Mesothelial cell of epicardium (in vitro differentiated cells): ENCODE results near the gene STXBP3. TPM values are rescaled to one million over a fixed set of nuclear protein-coding genes. Genes with fewer than 3 reads are reported as not detected.

ENCODE experiments used
- DNase-seq, 2 experiments: peaks; one replicate each; pipeline ENCODE4 v3.0.0; 2021; ENCODE audit warnings: low spot score in 2 of 2; ENCODE audit not compliant: unreplicated experiment in 2 of 2
- H3K27ac Mint-ChIP-seq: 2 replicates; pipeline ENCODE4 v1.8.0; 2021; ENCODE audit warnings: mixed read lengths
- H3K27me3 Mint-ChIP-seq: 2 replicates; pipeline ENCODE4 v1.8.0; 2021; ENCODE audit warnings: low read depth, mixed read lengths
- H3K36me3 Mint-ChIP-seq: 2 replicates; pipeline ENCODE4 v1.8.0; 2021; ENCODE audit warnings: mixed read lengths
- H3K4me1 Mint-ChIP-seq: 2 replicates; pipeline ENCODE4 v1.8.0; 2021; ENCODE audit warnings: mixed read lengths
- H3K4me3 Mint-ChIP-seq: 2 replicates; pipeline ENCODE4 v1.8.0; 2021; ENCODE audit warnings: mild to moderate bottlenecking, moderate library complexity, mixed read lengths
- H3K9me3 Mint-ChIP-seq: 2 replicates; pipeline ENCODE4 v1.8.0; 2021; ENCODE audit warnings: mixed read lengths
- CTCF ChIP-seq: fragments of 200-600 bp; sonication (generic); IDR thresholded peaks from one replicate; pipeline ENCODE4 v1.5.0; 2021; ENCODE audit warnings: antibody characterized with exemption; ENCODE audit not compliant: unreplicated experiment
- total RNA-seq: library from RNA; stranded (reverse); gene quantifications from 3 replicates; pipeline ENCODE4 v1.2.1, GENCODE V29; 2021

The STXBP3 gene
- total RNA-seq, 1 donor from 2014 or later, result 43.1 TPM

- peaks cover 8% of the 10 kb centered on the region for H3K27me3 Mint-ChIP-seq
- no peak overlapping the region for H3K27ac Mint-ChIP-seq
- H3K4me1 Mint-ChIP-seq, result peaks cover 1% of the 10 kb centered on the region
- H3K36me3 Mint-ChIP-seq, result no peaks in the 10 kb centered on the region
- H3K9me3 Mint-ChIP-seq, result no peaks in the 10 kb centered on the region
- H3K4me3 Mint-ChIP-seq, result no peak overlapping the region
- no peak for TF ChIP-seq CTCF
- no peak for DNase-seq
Observed at GRCh38 chr1:108742253-108742652, 4.2 kb upstream of the STXBP3 start.

- Mint-ChIP-seq H3K9me3 (no peaks in the 10 kb centered on the region), H3K4me3 (peak overlapping the region; percentile 91), H3K4me1 (peaks cover 15% of the 10 kb centered on the region), H3K36me3 (peaks cover 4% of the 10 kb centered on the region), H3K27me3 (peaks cover 7% of the 10 kb centered on the region), H3K27ac (peak overlapping the region; percentile 100)
- no peak for DNase-seq
- TF ChIP-seq CTCF, result no peak
Observed at GRCh38 chr1:108745980-108746381, 493 bp upstream of the STXBP3 start.

GRCh38 chr1:108747171-108747850, 837 bp downstream of the STXBP3 start:
- H3K27ac Mint-ChIP-seq, result peak overlapping the region; percentile 100
- H3K4me3 Mint-ChIP-seq, result peak overlapping the region; percentile 91
- peaks cover 4% of the 10 kb centered on the region for H3K36me3 Mint-ChIP-seq
- H3K9me3 Mint-ChIP-seq, result no peaks in the 10 kb centered on the region
- H3K27me3 Mint-ChIP-seq, result no peaks in the 10 kb centered on the region
- peaks cover 16% of the 10 kb centered on the region for H3K4me1 Mint-ChIP-seq
- TF ChIP-seq CTCF, result no peak
- DNase-seq, result peak; percentile 33 to 70

GRCh38 chr1:108747898-108748297, 1.4 kb downstream of the STXBP3 start:
- H3K36me3 Mint-ChIP-seq, result peaks cover 9% of the 10 kb centered on the region
- DNase-seq, result no peak
- peaks cover 16% of the 10 kb centered on the region for H3K4me1 Mint-ChIP-seq
- no peaks in the 10 kb centered on the region for H3K9me3 Mint-ChIP-seq
- no peak for TF ChIP-seq CTCF
- no peak overlapping the region for H3K4me3 Mint-ChIP-seq
- peak overlapping the region; percentile 81 for H3K27ac Mint-ChIP-seq
- H3K27me3 Mint-ChIP-seq, result no peaks in the 10 kb centered on the region

- no peak for DNase-seq
- H3K4me3 Mint-ChIP-seq, result no peak overlapping the region
- H3K9me3 Mint-ChIP-seq, result no peaks in the 10 kb centered on the region
- H3K27me3 Mint-ChIP-seq, result no peaks in the 10 kb centered on the region
- H3K27ac Mint-ChIP-seq, result peak overlapping the region; percentile 10
- H3K36me3 Mint-ChIP-seq, result peaks cover 11% of the 10 kb centered on the region
- no peak for TF ChIP-seq CTCF
- peaks cover 16% of the 10 kb centered on the region for H3K4me1 Mint-ChIP-seq
Observed at GRCh38 chr1:108749081-108749480, 2.6 kb downstream of the STXBP3 start.
